Karpas-422 (cell line): ENCODE measurements around the gene MDFI. TPM values are rescaled to one million over a fixed set of nuclear protein-coding genes. Genes with fewer than 3 reads are reported as not detected.

ENCODE experiments used
- DNase-seq: peaks from one replicate; pipeline ENCODE4 v3.0.0-alpha.2; 2015
- H2AFZ ChIP-seq: fragments of 200-600 bp; sonication (generic); 2 replicates; pipeline ENCODE4 v1.6.1; 2014; ENCODE audit warnings: antibody characterized with exemption, low read length, mixed read lengths
- H3K27ac ChIP-seq: fragments of 200-600 bp; sonication (generic); 2 replicates; pipeline ENCODE4 v1.5.1; 2014; ENCODE audit warnings: mild to moderate bottlenecking, low read length, moderate library complexity
- H3K27me3 ChIP-seq: fragments of 200-600 bp; sonication (generic); 2 replicates; pipeline ENCODE4 v1.6.1; 2014; ENCODE audit warnings: low read length, mixed read lengths
- H3K36me3 ChIP-seq: fragments of 200-600 bp; sonication (generic); 2 replicates; pipeline ENCODE4 v1.6.1; 2014; ENCODE audit warnings: low read length, mixed read lengths; ENCODE audit not compliant: insufficient read depth
- H3K4me1 ChIP-seq: fragments of 200-600 bp; sonication (generic); 2 replicates; pipeline ENCODE4 v1.6.1; 2014; ENCODE audit warnings: mild to moderate bottlenecking, low read length, mixed read lengths
- H3K4me2 ChIP-seq: fragments of 200-600 bp; sonication (generic); 2 replicates; pipeline ENCODE4 v1.6.1; 2014; ENCODE audit warnings: low read length, low read depth, mild to moderate bottlenecking; ENCODE audit not compliant: poor library complexity, severe bottlenecking
- H3K4me3 ChIP-seq: fragments of 200-600 bp; sonication (generic); 2 replicates; pipeline ENCODE4 v1.5.1; 2014; ENCODE audit warnings: mild to moderate bottlenecking, antibody characterized with exemption, low read length, mixed read lengths
- H3K79me2 ChIP-seq: fragments of 200-600 bp; sonication (generic); 2 replicates; pipeline ENCODE4 v1.6.1; 2014; ENCODE audit warnings: mild to moderate bottlenecking, low read length, mixed read lengths
- H3K9ac ChIP-seq: fragments of 200-600 bp; sonication (generic); 2 replicates; pipeline ENCODE4 v1.6.0; 2014; ENCODE audit warnings: low read length
- H3K9me2 ChIP-seq: fragments of 200-600 bp; sonication (generic), shearing (Covaris generic); replicated peaks from 2 replicates; pipeline ENCODE4 v1.6.0; 2014; ENCODE audit warnings: mild to moderate bottlenecking, low read length, moderate library complexity; ENCODE audit not compliant: insufficient read depth
- H3K9me3 ChIP-seq: fragments of 300-700, 200-600 bp; sonication (generic); 2 replicates; pipeline ENCODE4 v1.6.1; 2014; ENCODE audit warnings: low read length, mixed read lengths
- H4K20me1 ChIP-seq: fragments of 200-600 bp; sonication (generic); 2 replicates; pipeline ENCODE4 v1.6.1; 2014; ENCODE audit warnings: mild to moderate bottlenecking, antibody characterized with exemption, low read length, low read depth; ENCODE audit not compliant: insufficient read depth
- total RNA-seq: library from RNA; depleted of rRNA; stranded (reverse); fragments of >200 nt; shearing (Covaris generic); gene quantifications from 2 replicates; pipeline ENCODE4 v1.2.3, GENCODE V29; 2014; ENCODE audit warnings: low replicate concordance

Gene MDFI
- total RNA-seq, 1 experiment from 2014 or later: not detected

- peaks cover 5% of the 10 kb centered on the region; the same call in 1 of the 2 replicates for H3K9me3 ChIP-seq
- no peaks in the 10 kb centered on the region for H3K9me2 ChIP-seq
- no peaks in the 10 kb centered on the region for H3K79me2 ChIP-seq
- 0 out of 2 replicates have a peak, but pooled peaks cover 4% of the 10 kb centered on the region for H4K20me1 ChIP-seq
- H3K27me3 ChIP-seq: peaks cover 3% of the 10 kb centered on the region; the same call in 1 of the 2 replicates
- H3K4me2 ChIP-seq: no peak overlapping the region
- no peak overlapping the region for H3K27ac ChIP-seq
- H2AFZ ChIP-seq: no peak overlapping the region
- DNase-seq: no peak
- no peaks in the 10 kb centered on the region for H3K4me1 ChIP-seq
- H3K9ac ChIP-seq: no peak overlapping the region
- no peak overlapping the region for H3K4me3 ChIP-seq
- no peaks in the 10 kb centered on the region for H3K36me3 ChIP-seq
These were observed 33.1 kb downstream of the MDFI start for GRCh38 chr6:41671376-41671775.

DNA sequence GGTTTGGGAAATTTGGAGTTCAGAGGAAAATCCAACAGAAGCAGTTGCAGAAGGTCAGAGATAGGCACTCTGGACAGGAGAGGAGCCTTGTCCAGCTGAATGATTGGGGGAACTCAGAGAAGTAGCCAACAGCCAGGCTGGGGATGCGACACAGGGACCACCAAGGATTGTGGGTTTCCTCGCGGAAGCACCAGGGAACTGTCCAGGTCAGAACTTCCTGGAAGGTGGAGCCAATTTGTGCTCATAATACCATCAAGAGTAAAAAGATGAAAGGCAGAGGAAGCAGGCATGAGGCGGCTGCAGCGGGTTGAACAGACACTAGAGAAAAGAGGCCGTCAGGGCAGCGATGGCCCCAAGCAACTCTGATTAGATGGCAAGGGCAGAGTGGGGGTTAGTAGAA, 33.7 kb downstream of the MDFI start:
- H3K27ac ChIP-seq: no peak overlapping the region
- no peaks in the 10 kb centered on the region for H3K36me3 ChIP-seq
- no peak overlapping the region for H2AFZ ChIP-seq
- H4K20me1 ChIP-seq: 0 out of 2 replicates have a peak, but pooled peaks cover 4% of the 10 kb centered on the region
- peaks cover 5% of the 10 kb centered on the region; the same call in 1 of the 2 replicates for H3K9me3 ChIP-seq
- H3K27me3 ChIP-seq: peaks cover 3% of the 10 kb centered on the region; the same call in 1 of the 2 replicates
- H3K4me2 ChIP-seq: no peak overlapping the region
- H3K4me3 ChIP-seq: no peak overlapping the region
- H3K79me2 ChIP-seq: no peaks in the 10 kb centered on the region
- no peak for DNase-seq
- no peaks in the 10 kb centered on the region for H3K9me2 ChIP-seq
- no peaks in the 10 kb centered on the region for H3K4me1 ChIP-seq
- no peak overlapping the region for H3K9ac ChIP-seq

DNA sequence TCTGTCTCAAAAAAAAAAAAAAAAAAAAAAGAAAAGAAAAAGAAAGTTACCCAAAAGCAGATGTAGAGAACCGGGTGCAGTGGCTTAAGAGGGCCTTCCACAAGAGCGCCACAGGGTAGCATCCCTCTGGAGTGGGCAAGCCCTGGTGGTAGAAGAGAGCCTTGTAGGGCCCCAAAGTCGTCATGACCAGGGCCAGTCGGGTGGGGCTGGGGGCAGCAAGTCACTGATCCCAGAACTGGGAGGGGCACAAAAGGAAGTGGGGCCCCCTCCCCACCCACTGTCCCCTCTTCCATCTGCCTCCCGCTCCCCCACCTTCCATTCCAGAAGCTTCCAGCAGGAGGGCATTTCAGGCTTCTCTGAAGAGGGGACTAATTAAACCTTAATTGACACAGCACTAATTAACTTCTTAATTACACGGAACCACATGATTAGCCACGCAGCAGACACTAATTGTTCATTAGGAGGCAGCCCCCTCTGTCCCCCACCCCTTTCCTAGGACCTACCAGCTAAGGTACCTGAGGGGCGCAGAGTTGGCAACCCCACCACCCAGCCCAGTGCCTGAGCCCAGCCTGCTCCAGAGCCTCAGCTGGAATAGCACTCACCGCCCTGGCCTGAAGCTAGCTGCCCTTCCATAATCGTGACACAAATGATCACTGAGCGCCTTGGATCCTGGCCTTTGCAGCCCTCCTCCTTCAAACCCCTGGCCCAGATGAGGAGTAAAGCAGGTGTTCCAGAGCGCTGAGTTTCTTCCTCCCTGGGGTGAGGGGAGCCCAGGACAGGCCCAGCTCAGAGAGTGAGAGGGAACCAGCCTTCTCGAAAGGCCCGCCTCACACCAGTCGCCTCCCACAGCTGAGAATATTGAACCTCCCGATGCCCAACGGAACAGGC, 34.8 kb downstream of the MDFI start:
- H3K4me2 ChIP-seq: no peak overlapping the region
- no peak overlapping the region for H3K4me3 ChIP-seq
- no peaks in the 10 kb centered on the region for H3K9me2 ChIP-seq
- H3K27ac ChIP-seq: no peak overlapping the region
- no peak overlapping the region for H3K9ac ChIP-seq
- peaks cover 5% of the 10 kb centered on the region; the same call in 1 of the 2 replicates for H3K9me3 ChIP-seq
- 0 out of 2 replicates have a peak, but pooled peaks cover 4% of the 10 kb centered on the region for H4K20me1 ChIP-seq
- no peaks in the 10 kb centered on the region for H3K36me3 ChIP-seq
- no peaks in the 10 kb centered on the region for H3K4me1 ChIP-seq
- H3K79me2 ChIP-seq: no peaks in the 10 kb centered on the region
- H2AFZ ChIP-seq: no peak overlapping the region
- DNase-seq: no peak
- peaks cover 3% of the 10 kb centered on the region; the same call in 1 of the 2 replicates for H3K27me3 ChIP-seq

DNA sequence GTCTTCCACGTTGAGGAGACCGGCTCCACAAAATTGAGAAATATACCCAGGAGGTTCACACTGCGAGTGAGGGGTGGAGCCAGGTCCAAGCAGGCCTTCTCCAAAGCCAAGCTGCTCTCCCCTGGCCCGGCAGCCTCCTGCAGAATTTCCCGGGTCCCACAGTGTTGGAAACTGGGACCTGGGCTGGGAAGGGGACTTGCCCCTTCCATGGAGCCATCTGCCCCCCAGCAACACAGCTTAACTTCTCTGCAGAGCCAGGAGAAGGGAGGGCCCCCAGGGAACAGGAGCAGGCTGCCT, 35.4 kb downstream of the MDFI start:
- Histone ChIP-seq H3K4me3 (no peak overlapping the region), H3K27ac (no peak overlapping the region), H3K27me3 (peaks cover 3% of the 10 kb centered on the region; the same call in 1 of the 2 replicates), H3K4me2 (no peak overlapping the region), H4K20me1 (0 out of 2 replicates have a peak, but pooled peaks cover 4% of the 10 kb centered on the region), H3K9ac (no peak overlapping the region), H2AFZ (no peak overlapping the region), H3K36me3 (no peaks in the 10 kb centered on the region), H3K9me2 (no peaks in the 10 kb centered on the region), H3K9me3 (peaks cover 5% of the 10 kb centered on the region; the same call in 1 of the 2 replicates), H3K4me1 (no peaks in the 10 kb centered on the region), H3K79me2 (no peaks in the 10 kb centered on the region)
- no peak for DNase-seq

GRCh38 chr6:41674231-41675000, 36.1 kb downstream of the MDFI start:
- H3K9ac ChIP-seq: no peak overlapping the region

GRCh38 chr6:41675176-41675775, 37.0 kb downstream of the MDFI start:
- H3K9me2 ChIP-seq: no peaks in the 10 kb centered on the region
- H3K36me3 ChIP-seq: no peaks in the 10 kb centered on the region
- no peak overlapping the region for H2AFZ ChIP-seq
- 0 out of 2 replicates have a peak, but pooled peaks cover 4% of the 10 kb centered on the region for H4K20me1 ChIP-seq
- no peaks in the 10 kb centered on the region for H3K9me3 ChIP-seq
- H3K27ac ChIP-seq: no peak overlapping the region
- H3K4me2 ChIP-seq: no peak overlapping the region
- H3K9ac ChIP-seq: no peak overlapping the region
- no peak for DNase-seq
- H3K79me2 ChIP-seq: no peaks in the 10 kb centered on the region
- H3K4me1 ChIP-seq: no peaks in the 10 kb centered on the region
- H3K4me3 ChIP-seq: no peak overlapping the region
- no peaks in the 10 kb centered on the region for H3K27me3 ChIP-seq

More at GRCh38 chr6:41674231-41675000, 36.1 kb downstream of the MDFI start:
- Histone ChIP-seq H3K9me2 (no peaks in the 10 kb centered on the region), H3K36me3 (no peaks in the 10 kb centered on the region), H3K9me3 (no peaks in the 10 kb centered on the region), H3K4me1 (no peaks in the 10 kb centered on the region), H3K79me2 (no peaks in the 10 kb centered on the region), H3K27me3 (no peaks in the 10 kb centered on the region), H3K4me2 (no peak overlapping the region), H4K20me1 (0 out of 2 replicates have a peak, but pooled peaks cover 4% of the 10 kb centered on the region), H3K27ac (no peak overlapping the region), H2AFZ (no peak overlapping the region), H3K4me3 (no peak overlapping the region)
- no peak for DNase-seq

GRCh38 chr6:41675992-41676391, 37.7 kb downstream of the MDFI start:
- no peak for DNase-seq
- no peak overlapping the region for H2AFZ ChIP-seq
- no peaks in the 10 kb centered on the region for H3K27me3 ChIP-seq
- H3K79me2 ChIP-seq: no peaks in the 10 kb centered on the region
- no peaks in the 10 kb centered on the region for H3K9me3 ChIP-seq
- no peaks in the 10 kb centered on the region for H3K9me2 ChIP-seq
- H3K4me2 ChIP-seq: no peak overlapping the region
- H3K27ac ChIP-seq: no peak overlapping the region
- 0 out of 2 replicates have a peak, but pooled peaks cover 4% of the 10 kb centered on the region for H4K20me1 ChIP-seq
- H3K4me3 ChIP-seq: no peak overlapping the region
- no peaks in the 10 kb centered on the region for H3K36me3 ChIP-seq
- H3K9ac ChIP-seq: no peak overlapping the region
- no peaks in the 10 kb centered on the region for H3K4me1 ChIP-seq

GRCh38 chr6:41676431-41676830, 38.2 kb downstream of the MDFI start:
- H3K4me2 ChIP-seq: no peak overlapping the region
- no peaks in the 10 kb centered on the region for H3K36me3 ChIP-seq
- 0 out of 2 replicates have a peak, but pooled peaks cover 4% of the 10 kb centered on the region for H4K20me1 ChIP-seq
- H3K79me2 ChIP-seq: no peaks in the 10 kb centered on the region
- no peak overlapping the region for H3K9ac ChIP-seq
- no peak for DNase-seq
- no peaks in the 10 kb centered on the region for H3K4me1 ChIP-seq
- no peak overlapping the region for H3K27ac ChIP-seq
- no peak overlapping the region for H2AFZ ChIP-seq
- H3K9me2 ChIP-seq: no peaks in the 10 kb centered on the region
- H3K9me3 ChIP-seq: no peaks in the 10 kb centered on the region
- H3K27me3 ChIP-seq: no peaks in the 10 kb centered on the region
- H3K4me3 ChIP-seq: no peak overlapping the region
